T47D (cell line): Measurements from ENCODE around the gene AP5Z1.

ENCODE experiments used
- DNase-seq, 2 experiments: peaks; one replicate each; pipeline versions ENCODE4 v3.0.0 to v3.0.0-alpha.2; 2011 to 2012; ENCODE audit warnings: low read depth in 1 of 2, low spot score in 1 of 2
- JUND ChIP-seq: IDR thresholded peaks from 2 replicates; pipeline ENCODE4 v1.6.1; 2012; ENCODE audit warnings: low read depth
- in situ Hi-C: cut with HindIII; loops from 2 replicates; pipeline ENCODE4 v1.10.0; 2016; ENCODE audit warnings: low sequenced_read_pairs, low pct_unique_long_range_greater_than_20kb

Gene AP5Z1

GRCh38 chr7:4763794-4764185 is 11.6 kb upstream of the AP5Z1 start:
- DNase-seq, result no peak
- in situ Hi-C loops, result no loop called here
- TF ChIP-seq JUND, result no peak

GRCh38 chr7:4764402-4765007 is 10.9 kb upstream of the AP5Z1 start:
- in situ Hi-C loops, result no loop called here
- no peak for DNase-seq
- no peak for TF ChIP-seq JUND

GRCh38 chr7:4765776-4766490 is 9.5 kb upstream of the AP5Z1 start:
- in situ Hi-C loops, result no loop called here
- DNase-seq, result no peak
- TF ChIP-seq JUND, result no peak

- DNase-seq, result no peak
- no peak for TF ChIP-seq JUND
- in situ Hi-C loops, result no loop called here
These were observed 8.5 kb upstream of the AP5Z1 start for GRCh38 chr7:4766666-4767519.

GRCh38 chr7:4768597-4769569 is 6.5 kb upstream of the AP5Z1 start:
- TF ChIP-seq JUND, result no peak
- DNase-seq, result no peak
- in situ Hi-C loops, result no loop called here

GRCh38 chr7:4769761-4770160 is 5.7 kb upstream of the AP5Z1 start:
- DNase-seq, result no peak
- TF ChIP-seq JUND, result no peak
- in situ Hi-C loops, result no loop called here

- TF ChIP-seq JUND, result no peak
- DNase-seq, result no peak
- in situ Hi-C loops, result no loop called here
These were observed 4.5 kb upstream of the AP5Z1 start for GRCh38 chr7:4770886-4771285.

- in situ Hi-C loops, result no loop called here
- DNase-seq, result no peak
- TF ChIP-seq JUND, result no peak
These were observed 3.7 kb upstream of the AP5Z1 start for GRCh38 chr7:4771737-4772136.

- DNase-seq, result no peak
- in situ Hi-C loops, result no loop called here
- TF ChIP-seq JUND, result no peak
These were observed 3.1 kb upstream of the AP5Z1 start for GRCh38 chr7:4772306-4772705.

- TF ChIP-seq JUND, result no peak
- no peak for DNase-seq
- in situ Hi-C loops, result no loop called here
These were observed 1.4 kb upstream of the AP5Z1 start for GRCh38 chr7:4774007-4774406.

GRCh38 chr7:4774658-4775249 is 669 bp upstream of the AP5Z1 start:
- peak; percentile 72 to 81 for DNase-seq
- in situ Hi-C loops, result no loop called here
- TF ChIP-seq JUND, result no peak

- TF ChIP-seq JUND, result no peak
- DNase-seq, result peak; percentile 50 to 57
- in situ Hi-C loops, result no loop called here
These were observed 613 bp downstream of the AP5Z1 start for GRCh38 chr7:4775848-4776623.
